Suprapubic skin (tissue), 4 donors: ENCODE results near the gene SUGCT.

ENCODE experiments used
- CTCF ChIP-seq, 2 donors: fragments of 200-600 bp in 1 of 2; fragments of 450-650 bp in 1 of 2; sonication (generic) in 1 of 2; IDR thresholded peaks; one replicate each; pipeline ENCODE4 v1.5.1; 2016 to 2019; ENCODE audit warnings: antibody characterized with exemption in 2 of 2, mild to moderate bottlenecking in 1 of 2, moderate library complexity in 1 of 2
- POLR2A ChIP-seq, 2 donors: fragments of 450-650 bp; IDR thresholded peaks; one replicate each; pipeline ENCODE4 v1.6.1; 2017; ENCODE audit warnings: antibody characterized with exemption in 2 of 2, mild to moderate bottlenecking in 2 of 2, moderate library complexity in 2 of 2
- POLR2AphosphoS5 ChIP-seq, 3 donors: sonication (generic); formaldehyde crosslinking; IDR thresholded peaks; one replicate each; pipeline ENCODE4 v1.6.1; 2017; ENCODE audit warnings: antibody characterized with exemption in 3 of 3

GRCh38 chr7:40234046-40234445 is 99.2 kb downstream of the SUGCT start:
- TF ChIP-seq CTCF (IDR thresholded peaks at IDR 0.05) = no peak
- no peak for TF ChIP-seq POLR2A (IDR thresholded peaks at IDR 0.05)
- no peak for TF ChIP-seq POLR2AphosphoS5 (IDR thresholded peaks at IDR 0.05)
